ENCODE results near the gene PLAAT5.
"Not testable (repeated sequence)": the region's sequence is repeated elsewhere in the genome, so short reads cannot be mapped to it uniquely, and the experiment has no call there.

Gene PLAAT5, protein sequence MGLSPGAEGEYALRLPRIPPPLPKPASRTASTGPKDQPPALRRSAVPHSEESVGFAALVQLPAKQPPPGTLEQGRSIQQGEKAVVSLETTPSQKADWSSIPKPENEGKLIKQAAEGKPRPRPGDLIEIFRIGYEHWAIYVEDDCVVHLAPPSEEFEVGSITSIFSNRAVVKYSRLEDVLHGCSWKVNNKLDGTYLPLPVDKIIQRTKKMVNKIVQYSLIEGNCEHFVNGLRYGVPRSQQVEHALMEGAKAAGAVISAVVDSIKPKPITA

DNA sequence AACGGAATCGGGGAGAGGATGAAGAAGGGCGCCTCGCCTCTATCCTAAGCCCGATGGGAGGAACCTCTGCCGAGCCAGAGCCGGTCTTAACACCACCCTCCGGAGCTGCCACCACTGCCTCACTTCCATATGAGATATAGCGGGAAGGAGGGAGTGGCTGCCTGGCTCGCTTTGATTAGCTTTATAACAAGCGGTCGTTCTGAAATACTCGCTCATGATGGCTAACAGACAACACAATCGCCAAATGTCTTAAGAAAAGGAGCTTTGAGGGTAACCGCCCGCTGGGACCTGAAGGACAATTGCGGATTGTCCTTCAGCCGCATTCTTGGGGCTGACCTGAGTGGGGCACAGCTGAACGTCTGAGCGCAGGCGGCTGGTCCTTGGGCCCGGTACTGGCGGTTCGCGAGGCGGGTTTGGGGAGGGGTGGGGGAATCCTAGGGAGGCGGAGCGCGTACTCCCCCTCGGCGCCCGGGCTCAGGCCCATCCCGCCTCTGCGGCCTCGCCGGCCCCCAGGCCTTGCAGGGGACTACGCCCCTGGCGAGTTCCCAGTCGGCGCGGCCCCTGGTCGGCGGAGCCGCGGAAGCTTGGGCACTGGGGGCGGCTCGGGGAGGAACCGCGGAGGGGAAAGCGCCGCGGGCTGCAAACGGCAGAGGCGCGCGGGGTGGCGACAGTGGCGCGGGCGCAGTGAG lies at the start of gene PLAAT5:
TSS of gene PLAAT5 (minus strand) at position 617 of the 689 bp plus-strand sequence. CDS start at position 484, 133 bp downstream.
- DNase-seq, result no peak

DNA sequence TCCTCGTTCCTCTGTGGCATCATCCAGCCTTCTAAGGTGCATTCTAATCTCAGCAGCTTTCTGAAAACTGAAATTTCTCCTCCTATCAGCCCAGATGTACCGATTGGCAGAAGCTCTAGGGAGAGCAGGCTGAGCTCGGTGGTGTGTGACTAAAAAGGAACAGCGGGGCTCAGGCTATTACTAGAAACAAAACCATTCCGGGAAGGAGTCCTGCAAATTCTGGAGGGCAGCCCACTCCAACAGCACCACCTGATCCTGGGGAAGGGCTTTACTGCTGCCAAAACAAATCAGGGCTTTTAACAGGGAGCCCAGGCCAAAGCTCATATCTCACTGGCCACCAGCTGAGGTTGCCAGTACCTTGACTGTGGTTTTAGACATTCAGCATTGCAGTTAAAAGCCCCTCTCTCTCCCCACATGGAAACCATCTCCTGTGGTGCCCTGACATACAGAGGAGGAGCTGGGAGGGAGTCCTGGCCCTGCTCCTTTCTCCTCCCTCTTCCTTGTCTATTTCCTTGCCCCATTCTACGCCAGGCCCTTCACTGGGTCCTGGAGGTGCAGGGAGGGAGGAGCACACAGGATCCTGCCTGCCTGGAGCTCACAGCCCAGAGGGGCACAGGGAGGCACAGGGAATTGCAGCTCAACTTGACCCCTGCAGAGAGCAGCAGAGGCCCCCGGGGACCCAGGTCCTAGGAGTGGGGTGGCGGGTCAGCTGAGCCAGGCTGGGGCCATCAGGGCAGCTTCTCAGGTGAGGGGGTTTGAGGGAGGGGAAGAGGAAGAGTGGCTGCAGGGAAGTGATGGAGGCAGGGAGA lies 46.5 kb upstream of the PLAAT5 start:
- DNase-seq, result no peak

DNA sequence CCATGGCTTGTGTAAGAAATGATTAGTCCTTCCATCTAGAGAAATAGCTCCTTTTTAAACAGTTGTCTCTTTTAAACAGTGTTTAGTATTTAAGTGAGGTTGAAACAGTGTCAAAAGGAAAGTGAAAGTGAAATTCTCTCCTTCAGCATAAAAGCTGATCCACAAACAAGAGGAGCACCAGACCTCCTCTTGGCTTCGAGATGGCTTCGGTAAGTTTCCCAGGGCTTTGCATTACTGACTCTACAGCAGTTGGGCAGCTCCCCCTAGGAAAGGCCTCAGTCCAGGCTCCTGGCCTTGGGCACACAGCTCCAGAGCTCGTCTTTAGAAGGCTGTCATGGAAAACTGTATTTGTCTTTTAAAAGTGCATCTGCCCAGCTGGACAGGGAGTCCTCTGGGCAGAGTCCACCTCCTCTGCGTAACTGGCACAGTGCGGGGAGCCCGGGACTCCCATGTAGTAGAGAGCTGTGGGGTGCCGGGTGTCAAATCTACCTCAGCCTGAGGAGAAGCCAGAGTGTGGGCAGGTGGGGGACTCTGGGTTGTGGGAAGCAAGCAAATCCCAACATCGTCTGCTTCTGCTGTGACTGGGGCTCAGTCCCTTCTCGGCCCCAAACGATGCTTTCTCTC lies 45.8 kb upstream of the PLAAT5 start, which contains the start of gene PLAAT4:
TSS of gene PLAAT4 (plus strand) at position 140 of the 624 bp plus-strand sequence. CDS start at position 201, 61 bp downstream.
- DNase-seq, result no peak

DNA sequence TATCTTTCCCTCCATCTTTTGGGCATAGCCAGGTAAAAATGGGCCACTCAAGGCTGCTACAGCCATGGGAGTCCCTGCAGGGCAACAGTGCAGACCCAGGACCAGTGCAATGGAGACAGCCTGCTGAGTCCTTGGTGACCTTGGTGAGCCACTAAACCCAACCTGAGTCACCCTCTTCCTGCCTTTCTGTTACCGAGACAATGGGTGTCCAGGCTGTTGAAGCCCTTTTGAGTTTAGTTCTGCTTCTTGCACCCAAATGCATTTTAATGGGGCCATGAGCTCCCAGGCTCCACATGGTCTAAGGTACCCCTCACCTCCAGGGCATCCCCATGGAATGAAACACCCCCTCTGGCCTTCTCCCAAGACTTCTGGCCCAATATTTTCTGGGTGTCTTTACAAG lies 44.8 kb upstream of the PLAAT5 start:
- DNase-seq, result no peak

DNA sequence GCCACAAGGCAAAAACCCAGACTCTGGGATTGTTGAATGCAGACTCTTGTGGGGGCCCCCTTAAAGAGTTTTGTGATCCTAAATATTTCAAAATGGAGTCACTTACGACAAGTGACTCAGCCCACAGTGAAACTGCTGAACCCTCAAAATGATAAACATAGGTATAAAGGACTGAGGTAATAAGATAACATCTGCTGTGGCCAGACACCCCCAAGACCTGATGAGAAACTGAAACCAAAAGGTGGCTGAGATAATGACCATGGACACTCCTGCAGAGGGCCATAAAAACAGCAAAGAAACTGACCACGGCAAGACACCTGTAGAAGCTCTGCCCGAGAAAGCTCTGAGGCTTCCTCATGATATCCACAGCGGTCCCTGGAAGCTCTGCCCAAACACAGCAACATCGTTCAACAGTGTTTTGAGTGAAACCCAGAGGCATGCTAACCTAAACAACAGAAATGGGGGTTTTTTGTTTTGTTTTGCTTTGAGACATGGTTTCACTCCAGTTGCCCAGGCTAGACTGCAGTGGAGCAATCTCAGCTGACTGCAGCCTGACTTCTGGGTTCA lies 44.0 kb upstream of the PLAAT5 start:
- DNase-seq, result no peak

DNA sequence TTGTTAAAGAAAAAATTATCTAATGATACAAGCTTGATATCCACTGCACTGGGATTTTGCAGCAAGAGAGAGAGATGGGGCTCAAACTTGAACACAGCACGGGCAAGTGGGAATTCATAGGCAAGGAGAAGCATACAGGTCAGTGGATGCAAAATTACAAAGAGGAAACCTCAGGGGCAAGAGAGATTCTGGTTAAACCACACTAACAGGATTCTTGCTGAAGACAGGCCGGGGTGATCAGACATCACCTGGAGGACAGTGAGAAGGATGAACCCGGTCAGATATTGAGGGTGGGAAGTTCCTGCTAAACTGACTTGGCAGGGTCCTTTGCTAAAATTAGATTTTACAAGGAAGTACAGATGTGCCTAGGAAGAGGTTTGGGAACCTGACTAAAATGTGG lies 43.1 kb upstream of the PLAAT5 start:
- DNase-seq, result no peak

DNA sequence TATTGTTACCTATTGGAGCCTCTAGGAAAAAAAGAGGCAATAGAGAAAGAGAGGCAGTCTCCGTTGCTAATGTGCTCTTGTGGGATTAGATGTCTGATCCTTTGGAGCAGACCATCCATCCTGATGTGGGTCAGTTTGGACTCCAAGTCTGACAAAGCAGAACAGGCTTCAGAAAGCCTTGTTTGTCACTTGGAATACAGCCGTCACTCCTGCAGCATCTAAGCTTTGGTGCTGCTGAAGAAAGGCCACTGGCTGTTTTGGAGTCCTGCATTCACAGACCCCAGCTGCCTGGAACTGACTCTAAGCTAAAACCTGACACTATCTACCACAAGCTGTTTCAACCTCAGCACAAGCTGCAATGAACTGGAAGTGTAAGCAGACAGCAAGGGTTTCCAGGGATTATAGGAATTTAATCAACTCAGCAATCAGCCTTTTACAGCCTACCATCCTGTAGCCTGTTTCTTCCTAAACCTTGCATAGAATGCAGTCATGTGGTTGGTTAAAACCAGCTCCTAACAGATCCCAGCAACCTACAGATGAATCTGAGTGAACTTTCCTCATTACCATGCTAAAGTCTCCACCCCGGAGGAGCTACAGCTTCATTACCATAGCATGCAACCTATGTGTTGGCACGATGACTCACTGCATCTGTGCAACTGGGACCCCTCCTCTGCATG lies 42.0 kb upstream of the PLAAT5 start:
- no peak for DNase-seq

DNA sequence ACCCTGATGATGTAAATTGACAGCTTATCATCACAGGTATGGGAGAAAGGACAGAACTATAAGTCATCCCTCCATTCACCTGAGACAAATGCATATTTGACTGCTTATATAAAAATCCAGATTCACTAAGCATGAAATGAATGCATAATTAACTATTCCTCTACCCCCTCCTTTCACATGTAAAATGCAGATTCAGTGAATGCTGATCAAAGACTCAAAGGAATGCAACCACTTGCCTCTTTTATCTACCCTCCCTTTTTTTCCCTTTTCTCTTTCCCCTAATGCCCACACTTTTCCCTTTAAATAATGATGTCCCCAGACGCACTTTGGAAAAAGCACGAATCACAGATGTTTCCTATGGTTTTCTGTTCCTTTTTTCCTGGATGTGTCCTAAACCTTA lies 41.1 kb upstream of the PLAAT5 start:
- DNase-seq, result no peak

DNA sequence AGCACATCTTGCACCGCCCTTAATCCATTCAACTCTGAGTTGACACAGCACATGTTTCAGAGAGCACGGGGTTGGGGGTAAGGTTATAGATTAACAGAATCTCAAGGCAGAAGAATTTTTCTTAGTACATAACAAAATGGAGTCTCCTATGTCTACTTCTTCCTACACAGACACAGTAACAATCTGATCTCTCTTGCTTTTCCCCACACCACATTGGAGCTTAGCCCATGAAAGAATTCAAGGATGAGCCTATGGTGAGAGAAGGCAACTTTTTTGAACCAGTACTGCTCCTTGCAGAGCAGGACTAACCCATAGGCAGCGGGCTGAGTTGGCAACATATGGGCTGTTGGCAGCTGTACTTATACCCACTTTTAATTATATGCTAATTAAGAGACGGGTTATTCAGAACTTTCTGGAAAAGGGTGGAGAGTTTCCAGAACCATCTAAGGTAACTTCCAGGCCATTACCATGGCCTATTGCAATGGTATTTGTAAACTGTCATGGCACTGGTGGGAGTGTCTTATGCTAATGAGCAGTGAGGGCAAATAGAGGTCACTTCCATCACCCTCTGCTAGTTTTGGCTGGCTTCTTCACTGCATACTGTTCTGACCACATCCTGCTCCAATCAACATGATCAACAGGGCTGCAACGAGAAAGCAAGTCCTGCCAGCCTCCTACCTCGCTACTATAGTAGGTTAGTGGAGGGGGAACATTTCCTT lies 40.3 kb upstream of the PLAAT5 start:
- not testable (repeated sequence) for DNase-seq

DNA sequence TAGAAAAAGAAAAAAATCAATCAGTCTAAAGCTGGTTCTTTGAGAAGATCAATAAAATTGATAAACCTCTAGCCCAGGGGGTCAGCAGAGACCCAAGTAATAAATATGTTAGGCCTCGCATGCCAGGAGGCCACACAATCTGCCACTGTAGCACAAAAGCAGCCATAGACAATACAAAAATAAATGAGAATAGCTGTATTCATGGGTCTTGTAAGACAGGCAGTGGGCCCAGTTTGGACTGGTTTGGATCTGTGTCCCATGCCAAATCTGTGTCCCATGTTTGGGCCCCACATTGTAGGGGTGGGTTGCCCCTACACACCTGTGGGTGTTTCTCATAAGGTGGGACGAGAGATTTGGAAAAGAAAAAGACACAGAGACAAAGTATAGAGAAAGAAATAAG lies 39.1 kb upstream of the PLAAT5 start:
- no peak for DNase-seq

DNA sequence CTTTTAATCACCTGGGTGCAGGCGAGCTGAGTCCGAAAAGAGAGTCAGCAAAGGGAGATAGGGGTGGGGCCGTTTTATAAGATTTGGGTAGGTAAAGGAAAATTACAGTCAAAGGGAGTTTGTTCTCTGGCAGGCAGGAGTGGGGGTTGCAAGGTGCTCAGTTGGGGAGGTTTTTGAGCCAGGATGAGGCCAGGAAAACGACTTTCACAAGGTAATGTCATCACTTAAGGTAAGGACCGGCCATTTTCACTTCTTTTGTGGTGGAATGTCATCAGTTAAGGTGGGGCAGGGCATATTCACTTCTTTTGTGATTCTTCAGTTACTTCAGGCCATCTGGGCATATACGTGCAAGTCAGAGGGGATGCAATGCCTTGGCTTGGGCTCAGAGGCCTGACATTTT lies 38.4 kb upstream of the PLAAT5 start:
- DNase-seq, result not testable (repeated sequence)

DNA sequence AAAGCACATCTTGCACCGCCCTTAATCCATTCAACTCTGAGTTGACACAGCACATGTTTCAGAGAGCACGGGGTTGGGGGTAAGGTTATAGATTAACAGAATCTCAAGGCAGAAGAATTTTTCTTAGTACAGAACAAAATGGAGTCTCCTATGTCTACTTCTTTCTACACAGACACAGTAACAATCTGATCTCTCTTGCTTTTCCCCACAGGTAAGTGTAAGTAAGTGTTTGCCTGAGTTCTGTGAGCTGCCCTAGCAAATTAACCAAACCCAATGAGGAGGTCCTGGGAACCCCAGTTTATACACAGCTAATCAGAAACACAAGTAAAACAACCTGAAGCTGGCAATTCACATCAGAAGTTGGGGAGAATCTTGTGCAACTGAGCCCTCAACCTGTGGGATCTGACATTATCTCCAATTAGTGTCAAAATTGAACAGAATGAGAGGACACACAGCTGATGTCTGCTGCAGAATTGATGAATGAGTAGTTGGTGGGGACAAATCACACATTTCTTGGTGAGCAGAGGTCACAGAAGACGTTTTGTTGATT lies 37.8 kb upstream of the PLAAT5 start:
- DNase-seq, result not testable (repeated sequence)

DNA sequence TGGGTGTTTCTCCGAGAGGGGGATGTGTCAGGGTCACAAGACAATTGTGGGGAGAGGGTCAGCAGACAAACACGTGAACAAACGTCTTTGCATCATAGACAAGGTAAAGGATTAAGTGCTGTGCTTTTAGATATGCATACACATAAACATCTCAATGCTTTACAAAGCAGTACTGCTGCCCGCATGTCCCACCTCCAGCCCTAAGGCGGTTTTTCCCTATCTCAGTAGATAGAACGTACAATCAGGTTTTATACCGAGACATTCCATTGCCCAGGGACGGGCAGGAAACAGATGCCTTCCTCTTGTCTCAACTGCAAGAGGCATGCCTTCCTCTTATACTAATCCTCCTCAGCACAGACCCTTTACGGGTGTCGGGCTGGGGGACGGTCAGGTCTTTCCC lies 37.2 kb upstream of the PLAAT5 start:
- not testable (repeated sequence) for DNase-seq

DNA sequence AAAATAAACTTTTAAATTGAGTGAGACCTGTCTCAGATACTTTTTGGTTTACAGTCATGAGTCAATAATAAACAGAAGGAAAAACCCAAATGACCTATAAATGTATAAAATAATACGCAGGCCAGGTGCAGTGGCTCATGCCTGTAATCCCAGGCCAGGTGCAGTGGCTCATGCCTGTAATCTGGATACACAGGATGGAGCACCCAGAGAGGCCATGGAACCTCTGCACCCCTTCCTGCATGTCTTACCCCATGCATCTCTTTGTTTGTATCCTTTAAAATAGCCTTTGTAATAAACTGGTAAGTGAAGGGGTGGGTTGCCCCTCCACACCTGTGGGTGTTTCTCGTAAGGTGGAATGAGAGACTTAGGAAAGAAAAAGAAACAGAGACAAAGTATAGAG lies 36.7 kb upstream of the PLAAT5 start:
- DNase-seq, result no peak

DNA sequence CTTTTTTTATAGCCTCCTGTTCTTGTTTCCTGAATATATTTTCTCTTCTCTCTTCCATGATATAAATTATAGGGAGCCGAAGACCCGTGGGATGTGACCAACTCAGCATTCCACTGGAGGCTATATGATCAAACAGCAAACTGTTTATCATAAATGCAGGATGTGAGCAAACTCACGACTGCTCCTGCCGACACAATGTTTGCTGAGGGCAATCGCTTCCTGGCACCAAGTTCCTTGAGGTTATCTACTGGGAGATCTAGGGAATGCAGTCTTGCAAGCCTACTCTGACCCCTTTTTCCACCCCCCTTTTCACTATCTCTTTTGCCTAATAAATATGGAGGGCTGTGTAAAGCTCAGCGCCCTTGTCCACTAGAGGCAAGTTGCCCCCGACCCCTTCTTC lies 32.2 kb upstream of the PLAAT5 start:
- DNase-seq, result no peak

DNA sequence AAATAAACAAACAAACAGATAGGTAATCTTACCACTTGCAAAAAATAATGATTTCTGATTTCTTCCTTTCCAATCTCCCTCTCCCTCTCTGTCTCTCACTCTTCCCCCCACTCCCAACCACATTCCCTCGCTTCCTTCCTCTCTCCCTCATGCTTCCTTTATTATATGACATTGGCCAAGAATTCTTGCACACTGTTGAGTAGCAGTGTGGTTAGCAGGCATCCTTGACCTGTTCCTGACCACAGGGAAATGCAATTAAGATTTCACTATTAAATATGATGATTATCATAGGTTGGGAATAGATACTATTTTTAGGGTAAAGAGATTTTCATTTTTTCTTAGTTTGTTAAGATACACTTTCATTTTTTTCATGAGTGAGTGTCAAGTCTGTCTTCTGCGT lies 30.9 kb upstream of the PLAAT5 start:
- no peak for DNase-seq

DNA sequence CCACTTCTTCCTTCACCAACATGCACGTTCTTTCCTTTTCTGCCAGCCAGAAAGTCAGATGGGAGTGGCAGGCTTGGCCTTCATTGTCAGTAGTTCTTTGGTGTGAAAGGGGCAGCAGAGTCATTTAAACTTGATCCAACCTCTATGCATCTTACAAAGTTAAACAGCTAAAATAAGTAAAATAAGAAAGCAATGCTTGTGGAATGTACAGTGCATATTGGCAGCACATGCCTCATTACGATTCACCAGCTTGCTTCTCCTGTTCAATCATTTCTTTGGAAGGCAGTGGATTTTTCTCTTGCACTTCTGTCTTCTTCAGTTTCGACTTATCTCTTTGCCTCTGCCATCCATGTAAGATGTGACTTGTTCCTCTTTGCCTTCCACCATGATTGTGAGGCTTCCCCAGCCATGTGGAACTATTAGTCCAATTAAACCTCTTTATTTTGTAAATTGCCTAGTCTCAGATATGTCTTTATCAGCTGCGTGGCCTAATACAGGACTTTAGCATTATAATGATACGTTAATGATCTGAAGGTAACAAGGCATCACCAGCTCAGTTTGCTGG lies 29.7 kb upstream of the PLAAT5 start:
- DNase-seq, result no peak

DNA sequence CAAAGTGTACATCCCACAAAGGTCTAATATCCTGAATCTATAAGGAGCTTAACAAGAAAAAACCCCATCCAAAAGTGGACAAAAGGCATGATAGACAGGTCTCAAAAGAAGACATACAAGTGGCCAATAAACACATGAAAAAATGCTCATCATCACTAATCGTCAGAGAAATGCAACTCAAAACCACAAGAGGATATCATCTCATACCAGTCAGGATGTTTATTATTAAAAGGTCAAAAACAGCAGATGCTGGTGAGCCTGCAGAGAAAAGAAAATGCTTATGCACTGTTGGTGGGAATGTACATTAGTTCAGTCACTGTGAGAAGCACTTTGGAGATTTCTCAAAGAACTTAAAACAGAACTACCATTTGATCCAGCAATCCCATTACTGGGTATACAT lies 27.6 kb upstream of the PLAAT5 start:
- DNase-seq, result no peak

DNA sequence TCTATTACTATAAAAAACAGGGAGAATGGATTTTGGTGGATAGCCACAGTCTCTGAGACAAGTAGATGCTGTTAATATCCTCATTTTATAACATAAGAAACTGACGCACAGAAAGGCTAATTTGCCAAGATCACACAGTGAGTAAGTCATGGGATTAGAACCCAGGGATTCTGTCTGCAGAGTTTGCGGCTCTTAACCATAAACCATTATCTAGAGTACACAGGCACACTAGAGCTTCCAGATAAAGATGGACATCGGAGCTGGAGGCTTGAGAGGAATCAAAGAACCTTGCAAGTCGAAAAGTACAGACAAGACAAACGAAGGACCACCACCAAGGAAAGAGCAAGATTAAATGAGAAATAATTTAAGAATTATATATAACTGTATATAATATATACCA lies 26.2 kb upstream of the PLAAT5 start:
- no peak for DNase-seq

DNA sequence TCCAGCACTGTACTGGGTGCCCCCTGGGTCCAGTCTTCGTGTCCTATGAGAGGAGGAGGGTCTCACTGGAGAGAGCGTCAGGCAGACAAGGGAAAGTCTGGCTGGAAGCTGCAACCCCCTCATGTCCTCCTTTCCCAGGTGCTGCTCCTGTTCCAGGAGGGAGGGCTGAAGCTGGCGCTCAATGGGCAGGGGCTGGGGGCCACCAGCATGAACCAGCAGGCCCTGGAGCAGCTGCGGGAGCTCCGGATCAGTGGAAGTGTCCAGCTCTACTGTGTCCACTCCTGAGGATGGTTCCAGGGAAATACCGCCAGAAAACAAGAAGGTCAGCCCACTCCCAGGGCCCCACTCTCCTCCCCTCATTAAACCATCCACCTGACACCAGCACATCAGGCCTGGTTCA lies 25.1 kb upstream of the PLAAT5 start:
- no peak for DNase-seq

DNA sequence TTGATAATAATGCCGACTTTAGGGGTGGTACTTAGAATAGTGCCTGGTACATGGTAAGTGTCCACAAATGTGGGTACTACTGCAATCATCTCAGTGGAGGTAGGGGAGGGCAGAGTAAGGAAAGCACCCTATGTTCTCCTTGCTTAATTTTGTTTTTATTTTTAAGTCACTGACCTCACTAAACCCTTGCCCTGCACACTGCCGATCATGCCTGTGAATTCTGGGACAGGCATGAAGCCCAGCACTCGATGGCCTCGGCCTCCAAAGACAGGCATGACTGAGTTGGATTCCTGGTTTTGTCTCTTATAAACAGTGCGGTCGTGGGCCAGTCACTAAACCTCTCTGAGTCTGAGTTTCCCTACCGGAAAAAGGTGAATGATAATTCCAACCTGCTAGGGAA lies 21.8 kb upstream of the PLAAT5 start:
- DNase-seq, result no peak
